Body of pancreas (tissue), 4 donors: Measurements from ENCODE around the gene CCDC148.

Experiments used
- CTCF ChIP-seq, 7 experiments: fragments of 450-650 bp in 4 of 7; fragments of 200-600 bp in 3 of 7; sonication (generic) in 3 of 7; IDR thresholded peaks; one replicate each; pipeline ENCODE4 v1.5.1; 2016 to 2019; ENCODE audit warnings: antibody characterized with exemption in 7 of 7
- POLR2A ChIP-seq, 3 donors: fragments of 450-650 bp; IDR thresholded peaks; one replicate each; pipeline ENCODE4 v1.6.1; 2016; ENCODE audit warnings: antibody characterized with exemption in 3 of 3, mild to moderate bottlenecking in 2 of 3

DNA sequence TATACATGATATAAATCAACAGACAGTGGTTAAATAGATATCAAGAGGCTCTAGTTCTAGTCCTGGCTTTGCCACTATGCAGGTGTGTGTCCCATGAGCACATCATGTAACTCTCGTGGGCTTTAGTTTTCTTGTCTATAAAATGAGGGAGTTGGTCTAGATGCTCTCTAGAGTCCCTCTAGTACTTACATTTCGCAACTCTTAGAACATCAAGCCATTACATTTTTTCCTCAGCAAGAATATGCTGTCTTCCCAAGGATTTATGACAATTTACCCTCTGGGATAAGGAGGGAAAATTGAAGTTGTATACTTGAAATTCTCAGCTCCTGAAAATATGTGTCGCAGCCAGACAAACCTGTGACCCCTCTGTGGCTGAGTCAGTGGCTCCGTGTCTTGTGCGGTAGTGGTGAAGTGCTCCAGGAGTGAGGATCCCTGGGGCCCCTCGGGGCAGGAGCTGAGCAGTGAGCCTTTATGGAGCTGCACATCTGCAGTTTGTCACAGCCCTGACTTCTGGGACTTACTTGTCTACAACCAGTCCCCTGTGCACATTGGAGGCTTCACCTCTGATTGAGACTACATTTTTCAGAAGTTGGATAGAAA, 7.0 kb upstream of the CCDC148 start:
- TF ChIP-seq CTCF (IDR thresholded peaks at IDR 0.05), result no peak
- TF ChIP-seq POLR2A (IDR thresholded peaks at IDR 0.05), result no peak
